ENCODE data around the gene RFFL.
"Not testable (repeated sequence)": the region's sequence is repeated elsewhere in the genome, so short reads cannot be mapped to it uniquely, and the experiment has no call there.

The RFFL gene

GRCh38 chr17:35095741-35096140, 32.2 kb upstream of the RFFL start:
- TF ChIP-seq ZNF366 (tag by site-specific recombination; conservative IDR thresholded peaks at IDR 0.05): no peak
- TF ChIP-seq ZNF677 (tag by site-specific recombination; IDR thresholded peaks at IDR 0.05): no peak
- TF ChIP-seq BCL6B (tag by site-specific recombination; IDR thresholded peaks at IDR 0.05): no peak
- TF ChIP-seq ZNF391 (tag by site-specific recombination; IDR thresholded peaks at IDR 0.05; ENCODE audit: borderline replicate concordance, low read depth): no peak
- TF ChIP-seq ZNF510 (tag by site-specific recombination; IDR thresholded peaks at IDR 0.05; ENCODE audit: insufficient replicate concordance): no peak
- Histone ChIP-seq H3K36me3 (ENCODE audit: control insufficient read depth in 2 of 2, insufficient read depth in 1 of 2, low read length in 2 of 2) (peaks cover 9 to 26% of the 10 kb centered on the region in 2 experiments; a peak in 2 of 3 replicates), H3K27ac (ENCODE audit: extremely low read depth, low read depth, low read length) (no peak overlapping the region), H3K4me3 (ENCODE audit: low read depth, low read length) (no peak overlapping the region), H3K9me3 (ENCODE audit: control insufficient read depth, insufficient read depth, low read depth, low read length) (no peaks in the 10 kb centered on the region), H3K4me1 (ENCODE audit: control insufficient read depth, insufficient read depth, low read length) (no peaks in the 10 kb centered on the region)
- CTCF ChIA-PET: interaction anchor here (0.6 to 0.7 kb wide), 2 partner anchors 16 to 46 kb away, joined by 3 to 4 read pairs; no protein-coding TSS in a partner anchor
- POLR2A ChIA-PET: no interaction called here

- POLR2A ChIA-PET: no interaction called here
- Histone ChIP-seq H3K9me3 (ENCODE audit: control insufficient read depth, insufficient read depth, low read depth, low read length) (no peaks in the 10 kb centered on the region), H3K4me1 (ENCODE audit: control insufficient read depth, insufficient read depth, low read length) (no peaks in the 10 kb centered on the region), H3K27ac (ENCODE audit: extremely low read depth, low read depth, low read length) (no peak overlapping the region), H3K36me3 (ENCODE audit: control insufficient read depth in 2 of 2, insufficient read depth in 1 of 2, low read length in 2 of 2) (peaks cover 9 to 18% of the 10 kb centered on the region in 2 experiments; a peak in 2 of 3 replicates), H3K4me3 (ENCODE audit: low read depth, low read length) (no peak overlapping the region)
- TF ChIP-seq TSHZ1 (tag by site-specific recombination; IDR thresholded peaks at IDR 0.05; ENCODE audit: borderline replicate concordance): no peak
- CTCF ChIA-PET: interaction anchor here (0.5 to 1.2 kb wide), 4 partner anchors 20 to 143 kb away, joined by 3 to 4 read pairs (median 3); no protein-coding TSS in a partner anchor
These were observed 31.4 kb upstream of the RFFL start for GRCh38 chr17:35094902-35095301.

- H3K9me3 ChIP-seq (ENCODE audit: control insufficient read depth, insufficient read depth, low read depth, low read length); H3K27ac ChIP-seq (ENCODE audit: extremely low read depth, low read depth, low read length); H3K36me3 ChIP-seq (ENCODE audit: control insufficient read depth in 2 of 2, insufficient read depth in 1 of 2, low read length in 2 of 2); H3K4me1 ChIP-seq (ENCODE audit: control insufficient read depth, insufficient read depth, low read length); H3K4me3 ChIP-seq (ENCODE audit: low read depth, low read length): not testable (repeated sequence)
- POLR2A ChIA-PET: interaction anchor here (1.6 kb wide), 1 partner anchor 29 kb away, joined by 6 read pairs; the partner anchor contains the start of gene RAD51D
- CTCF ChIA-PET: interaction anchor here (0.8 to 2.9 kb wide), 10 partner anchors 9 to 729 kb away, joined by 3 to 21 read pairs (median 8); partner anchors contain the start of genes RAD51D and RFFL
These were observed 27.2 kb upstream of the RFFL start for GRCh38 chr17:35090707-35091106.

- Histone ChIP-seq H3K4me1 (ENCODE audit: control insufficient read depth, insufficient read depth, low read length) (0 out of 2 replicates have a peak, but pooled peaks cover 3% of the 10 kb centered on the region), H3K27ac (ENCODE audit: extremely low read depth, low read depth, low read length) (peak overlapping the region; percentile 32; the same call in 1 of the 2 replicates), H3K9me3 (ENCODE audit: control insufficient read depth, insufficient read depth, low read depth, low read length) (no peaks in the 10 kb centered on the region), H3K36me3 (ENCODE audit: control insufficient read depth in 2 of 2, insufficient read depth in 1 of 2, low read length in 2 of 2) (no peaks in the 10 kb centered on the region; a peak in 1 of 3 replicates), H3K4me3 (ENCODE audit: low read depth, low read length) (peak overlapping the region; percentile 30)
- ChIA-PET POLR2A (interaction anchor here (0.6 to 1.6 kb wide), 7 partner anchors 10 to 512 kb away, joined by 3 to 6 read pairs (median 3); partner anchors contain the start of genes PEX12, RAD51D and RFFL), CTCF (interaction anchor here (0.5 to 2.9 kb wide), 37 partner anchors 9 to 819 kb away, joined by 3 to 21 read pairs (median 5); partner anchors contain the start of genes RAD51D and RFFL)
- TF ChIP-seq ZNF140 (tag by site-specific recombination; IDR thresholded peaks at IDR 0.05) (no peak), GLIS2 (tag by site-specific recombination; IDR thresholded peaks at IDR 0.05) (peak; percentile 6; the same call in 1 of the 2 replicates), MYNN (tag by site-specific recombination; IDR thresholded peaks at IDR 0.05; ENCODE audit: borderline replicate concordance) (no peak), ZBTB26 (tag by site-specific recombination; optimal IDR thresholded peaks at IDR 0.05) (peak; percentile 10), PRDM1 (tag by site-specific recombination; IDR thresholded peaks at IDR 0.05) (peak; percentile 71), ZNF10 (tag by site-specific recombination; IDR thresholded peaks at IDR 0.05) (peak; percentile 54; the same call in 1 of the 2 replicates), ZNF677 (tag by site-specific recombination; IDR thresholded peaks at IDR 0.05) (0 out of 2 replicates have a peak, but pooled peaks have one; percentile 43), ZBTB17 (tag by site-specific recombination; IDR thresholded peaks at IDR 0.05) (peak; percentile 36; the same call in 1 of the 2 replicates), ZBTB44 (tag by site-specific recombination; IDR thresholded peaks at IDR 0.05) (no peak)
These were observed 26.2 kb upstream of the RFFL start for GRCh38 chr17:35089586-35090296.
